ENCODE measurements around the gene CIB1.
"Not testable (repeated sequence)": the region's sequence is repeated elsewhere in the genome, so short reads cannot be mapped to it uniquely, and the experiment has no call there.

Gene CIB1

GRCh38 chr15:90190606-90191343 lies 43.0 kb downstream of the CIB1 start:
- TF ChIP-seq TAF1 (IDR thresholded peaks at IDR 0.05; ENCODE audit: low read depth, low read length): no peak
- TF ChIP-seq PAX5 (IDR thresholded peaks at IDR 0.05; ENCODE audit: insufficient read depth, low read length, severe bottlenecking): no peak
- TF ChIP-seq POLR2A (IDR thresholded peaks at IDR 0.05; ENCODE audit: low read depth, low read length): no peak
- no peak for TF ChIP-seq POU2F2 (IDR thresholded peaks at IDR 0.05; ENCODE audit: low read depth, low read length)
- no peak for TF ChIP-seq SPI1 (IDR thresholded peaks at IDR 0.05; ENCODE audit: low read depth, low read length)
- no peak for TF ChIP-seq POLR2AphosphoS5 (IDR thresholded peaks at IDR 0.05; ENCODE audit: low read depth, low read length)
- no peak for DNase-seq (ENCODE audit: insufficient read length, low spot score)
- peak; percentile 33 for FAIRE-seq

GRCh38 chr15:90189781-90190467 lies 43.8 kb downstream of the CIB1 start:
- FAIRE-seq (no peak), DNase-seq (ENCODE audit: insufficient read length, low spot score) (no peak)
- TF ChIP-seq TAF1 (IDR thresholded peaks at IDR 0.05; ENCODE audit: low read depth, low read length) (no peak), PAX5 (IDR thresholded peaks at IDR 0.05; ENCODE audit: insufficient read depth, low read length, severe bottlenecking) (no peak), POLR2AphosphoS5 (IDR thresholded peaks at IDR 0.05; ENCODE audit: low read depth, low read length) (no peak), SPI1 (IDR thresholded peaks at IDR 0.05; ENCODE audit: low read depth, low read length) (no peak), POLR2A (IDR thresholded peaks at IDR 0.05; ENCODE audit: low read depth, low read length) (no peak), POU2F2 (IDR thresholded peaks at IDR 0.05; ENCODE audit: low read depth, low read length) (no peak)

- DNase-seq (ENCODE audit: insufficient read length, low spot score) (no peak), FAIRE-seq (no peak)
- TF ChIP-seq SPI1 (IDR thresholded peaks at IDR 0.05; ENCODE audit: low read depth, low read length) (peak; percentile 69), POLR2A (IDR thresholded peaks at IDR 0.05; ENCODE audit: low read depth, low read length) (no peak), TAF1 (IDR thresholded peaks at IDR 0.05; ENCODE audit: low read depth, low read length) (no peak), PAX5 (IDR thresholded peaks at IDR 0.05; ENCODE audit: insufficient read depth, low read length, severe bottlenecking) (no peak), POLR2AphosphoS5 (IDR thresholded peaks at IDR 0.05; ENCODE audit: low read depth, low read length) (no peak), POU2F2 (IDR thresholded peaks at IDR 0.05; ENCODE audit: low read depth, low read length) (no peak)
Measured at GRCh38 chr15:90188914-90189748, 44.6 kb downstream of the CIB1 start.

- DNase-seq (ENCODE audit: insufficient read length, low spot score); FAIRE-seq: not testable (repeated sequence)
Measured at GRCh38 chr15:90188065-90188464, 45.7 kb downstream of the CIB1 start.

GRCh38 chr15:90187257-90187868 lies 46.4 kb downstream of the CIB1 start:
- TF ChIP-seq POLR2AphosphoS5 (IDR thresholded peaks at IDR 0.05; ENCODE audit: low read depth, low read length) (no peak), SPI1 (IDR thresholded peaks at IDR 0.05; ENCODE audit: low read depth, low read length) (no peak), POLR2A (IDR thresholded peaks at IDR 0.05; ENCODE audit: low read depth, low read length) (no peak), TAF1 (IDR thresholded peaks at IDR 0.05; ENCODE audit: low read depth, low read length) (no peak), POU2F2 (IDR thresholded peaks at IDR 0.05; ENCODE audit: low read depth, low read length) (no peak), PAX5 (IDR thresholded peaks at IDR 0.05; ENCODE audit: insufficient read depth, low read length, severe bottlenecking) (no peak)
- FAIRE-seq: no peak
- no peak for DNase-seq (ENCODE audit: insufficient read length, low spot score)

- FAIRE-seq: peak; percentile 84
- peak; percentile 78 for DNase-seq (ENCODE audit: insufficient read length, low spot score)
- TF ChIP-seq POU2F2 (IDR thresholded peaks at IDR 0.05; ENCODE audit: low read depth, low read length) (no peak), PAX5 (IDR thresholded peaks at IDR 0.05; ENCODE audit: insufficient read depth, low read length, severe bottlenecking) (peak; percentile 84)
Measured at GRCh38 chr15:90184786-90185704, 48.7 kb downstream of the CIB1 start.

- DNase-seq (ENCODE audit: insufficient read length, low spot score): no peak
- FAIRE-seq: peak; percentile 91
- TF ChIP-seq POLR2A (IDR thresholded peaks at IDR 0.05; ENCODE audit: low read depth, low read length) (no peak), TAF1 (IDR thresholded peaks at IDR 0.05; ENCODE audit: low read depth, low read length) (no peak), SPI1 (IDR thresholded peaks at IDR 0.05; ENCODE audit: low read depth, low read length) (no peak), PAX5 (IDR thresholded peaks at IDR 0.05; ENCODE audit: insufficient read depth, low read length, severe bottlenecking) (no peak), POU2F2 (IDR thresholded peaks at IDR 0.05; ENCODE audit: low read depth, low read length) (no peak), POLR2AphosphoS5 (IDR thresholded peaks at IDR 0.05; ENCODE audit: low read depth, low read length) (no peak)
Measured at GRCh38 chr15:90184119-90184785, 49.5 kb downstream of the CIB1 start.

- FAIRE-seq (no peak), DNase-seq (ENCODE audit: insufficient read length, low spot score) (no peak)
- no peak for TF ChIP-seq TAF1 (IDR thresholded peaks at IDR 0.05; ENCODE audit: low read depth, low read length)
- no peak for TF ChIP-seq POU2F2 (IDR thresholded peaks at IDR 0.05; ENCODE audit: low read depth, low read length)
- TF ChIP-seq POLR2AphosphoS5 (IDR thresholded peaks at IDR 0.05; ENCODE audit: low read depth, low read length): no peak
- TF ChIP-seq PAX5 (IDR thresholded peaks at IDR 0.05; ENCODE audit: insufficient read depth, low read length, severe bottlenecking): no peak
- no peak for TF ChIP-seq SPI1 (IDR thresholded peaks at IDR 0.05; ENCODE audit: low read depth, low read length)
- TF ChIP-seq POLR2A (IDR thresholded peaks at IDR 0.05; ENCODE audit: low read depth, low read length): no peak
Measured at GRCh38 chr15:90181776-90182175, 52.0 kb downstream of the CIB1 start.

Data from GM12891 (cell line).